ENCODE measurements around the gene KRT86. TPM values are rescaled to one million over a fixed set of nuclear protein-coding genes. Genes with fewer than 3 reads are reported as not detected.

KRT86 gene
- total and polyA plus RNA-seq, 2 experiments from 2014 or later = 0.11 to 0.16 TPM

DNA sequence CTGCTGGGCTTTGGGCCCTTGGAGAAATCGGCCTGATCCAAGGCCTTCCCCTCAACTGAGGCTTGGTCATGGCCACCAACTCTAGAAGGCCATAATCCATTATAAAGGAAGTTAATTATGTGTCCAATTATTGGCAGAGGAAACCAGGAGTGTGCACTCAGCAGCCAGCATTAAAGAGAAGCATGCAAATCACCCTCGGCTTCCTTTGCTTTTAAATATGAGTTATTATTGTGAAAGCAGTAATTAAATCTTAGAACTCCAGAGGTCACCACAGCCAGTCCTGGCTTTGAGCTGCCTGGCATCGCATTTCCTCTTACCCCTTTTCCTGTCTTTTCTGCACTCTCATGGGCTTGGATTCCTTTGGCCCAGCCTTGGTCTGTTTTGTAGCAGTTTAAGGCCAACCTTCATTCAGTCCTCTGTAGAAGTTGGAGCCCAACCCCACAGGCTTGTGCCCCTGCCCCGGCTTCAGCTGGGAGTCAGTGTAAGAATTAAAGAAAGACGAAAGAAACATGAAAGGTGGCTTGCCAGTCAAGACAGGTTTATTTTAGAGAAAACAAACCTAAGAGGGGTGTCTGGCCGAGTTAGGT is 14.7 kb upstream of the KRT86 start:
- no peak overlapping the region for H3K9ac ChIP-seq
- H3K79me2 ChIP-seq (ENCODE audit: insufficient read depth) = no peaks in the 10 kb centered on the region
- no peaks in the 10 kb centered on the region for H3K9me3 ChIP-seq (ENCODE audit: low read depth)
- no peaks in the 10 kb centered on the region for H3K9me2 ChIP-seq (ENCODE audit: insufficient read depth)
- no peak for DNase-seq
- in situ Hi-C loops (cut with MboI) = no loop called here
- H4K20me1 ChIP-seq (ENCODE audit: insufficient read depth) = no peaks in the 10 kb centered on the region
- H3K4me1 ChIP-seq (ENCODE audit: insufficient read depth) = 0 out of 2 replicates have a peak, but pooled peaks cover 3% of the 10 kb centered on the region
- no peak overlapping the region for H3K27ac ChIP-seq
- H3K4me2 ChIP-seq (ENCODE audit: unreplicated experiment) = no peak overlapping the region
- no peaks in the 10 kb centered on the region for H3F3A ChIP-seq (ENCODE audit: insufficient read depth)
- no peak overlapping the region for H2AFZ ChIP-seq
- TF ChIP-seq EZH2phosphoT487 (IDR thresholded peaks at IDR 0.05; ENCODE audit: insufficient read depth, low read depth) = no peak
- no peak for TF ChIP-seq EZH2 (IDR thresholded peaks at IDR 0.05; ENCODE audit: insufficient read depth, poor library complexity, severe bottlenecking)
- H3K4me3 ChIP-seq = no peak overlapping the region
- no peaks in the 10 kb centered on the region for H3K36me3 ChIP-seq (ENCODE audit: low read depth)
- 84 to 90% methylated on average over 6 of the region's 6 CpGs for WGBS, 2 experiments (ENCODE audit: low coverage in 1 of 2, low lambda C conversion rate in 2 of 2, missing lambda C conversion rate in 2 of 2)
- H3K27me3 ChIP-seq (replicated peaks; ENCODE audit: insufficient read depth) = peaks cover 40% of the 10 kb centered on the region

GRCh38 chr12:52260361-52261207 is 13.9 kb upstream of the KRT86 start:
- Histone ChIP-seq H3K36me3 (ENCODE audit: low read depth) (no peaks in the 10 kb centered on the region), H3K9me3 (ENCODE audit: low read depth) (no peaks in the 10 kb centered on the region), H3K9ac (no peak overlapping the region), H4K20me1 (ENCODE audit: insufficient read depth) (no peaks in the 10 kb centered on the region), H3K27me3 (replicated peaks; ENCODE audit: insufficient read depth) (peaks cover 40% of the 10 kb centered on the region), H3K9me2 (ENCODE audit: insufficient read depth) (no peaks in the 10 kb centered on the region), H3K4me1 (ENCODE audit: insufficient read depth) (0 out of 2 replicates have a peak, but pooled peaks cover 3% of the 10 kb centered on the region), H2AFZ (no peak overlapping the region), H3F3A (ENCODE audit: insufficient read depth) (no peaks in the 10 kb centered on the region), H3K4me2 (ENCODE audit: unreplicated experiment) (no peak overlapping the region), H3K79me2 (ENCODE audit: insufficient read depth) (no peaks in the 10 kb centered on the region), H3K27ac (no peak overlapping the region), H3K4me3 (no peak overlapping the region)
- TF ChIP-seq EZH2 (IDR thresholded peaks at IDR 0.05; ENCODE audit: insufficient read depth, poor library complexity, severe bottlenecking) (no peak), EZH2phosphoT487 (IDR thresholded peaks at IDR 0.05; ENCODE audit: insufficient read depth, low read depth) (no peak)
- 65 to 67% methylated on average over 9 of the region's 9 CpGs for WGBS, 2 experiments (ENCODE audit: low coverage in 1 of 2, low lambda C conversion rate in 2 of 2, missing lambda C conversion rate in 2 of 2)
- DNase-seq = no peak
- in situ Hi-C loops (cut with MboI) = no loop called here

DNA sequence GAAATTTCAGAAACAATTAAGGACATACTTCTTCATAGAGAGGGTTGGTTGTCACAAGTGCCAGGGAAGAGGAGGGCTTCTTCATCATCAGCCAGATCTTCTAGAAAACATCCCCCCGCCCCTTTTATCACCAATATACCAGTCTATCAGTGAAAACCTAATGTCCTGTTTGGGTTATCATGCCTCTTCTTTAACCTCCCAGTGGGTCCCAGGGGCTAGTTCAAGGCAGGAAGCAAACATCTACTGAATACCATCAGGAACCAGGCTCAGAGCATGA is 13.3 kb upstream of the KRT86 start:
- no peak for TF ChIP-seq EZH2phosphoT487 (IDR thresholded peaks at IDR 0.05; ENCODE audit: insufficient read depth, low read depth)
- TF ChIP-seq EZH2 (IDR thresholded peaks at IDR 0.05; ENCODE audit: insufficient read depth, poor library complexity, severe bottlenecking) = no peak
- Histone ChIP-seq H3K79me2 (ENCODE audit: insufficient read depth) (no peaks in the 10 kb centered on the region), H3F3A (ENCODE audit: insufficient read depth) (no peaks in the 10 kb centered on the region), H3K4me2 (ENCODE audit: unreplicated experiment) (no peak overlapping the region), H3K27me3 (replicated peaks; ENCODE audit: insufficient read depth) (peaks cover 40% of the 10 kb centered on the region), H2AFZ (no peak overlapping the region), H3K4me1 (ENCODE audit: insufficient read depth) (0 out of 2 replicates have a peak, but pooled peaks cover 3% of the 10 kb centered on the region), H3K36me3 (ENCODE audit: low read depth) (no peaks in the 10 kb centered on the region), H3K27ac (no peak overlapping the region), H3K9me2 (ENCODE audit: insufficient read depth) (no peaks in the 10 kb centered on the region), H4K20me1 (ENCODE audit: insufficient read depth) (no peaks in the 10 kb centered on the region), H3K9me3 (ENCODE audit: low read depth) (no peaks in the 10 kb centered on the region), H3K9ac (no peak overlapping the region), H3K4me3 (no peak overlapping the region)
- in situ Hi-C loops (cut with MboI) = no loop called here
- DNase-seq = no peak
- WGBS, 2 experiments (ENCODE audit: low coverage in 1 of 2, low lambda C conversion rate in 2 of 2, missing lambda C conversion rate in 2 of 2) = 62 to 65% methylated on average over 1 of the region's 1 CpG

GRCh38 chr12:52262286-52262685 is 12.2 kb upstream of the KRT86 start:
- Histone ChIP-seq H2AFZ (no peak overlapping the region), H3K27me3 (replicated peaks; ENCODE audit: insufficient read depth) (peaks cover 32% of the 10 kb centered on the region), H4K20me1 (ENCODE audit: insufficient read depth) (no peaks in the 10 kb centered on the region), H3K9me2 (ENCODE audit: insufficient read depth) (no peaks in the 10 kb centered on the region), H3K27ac (no peak overlapping the region), H3F3A (ENCODE audit: insufficient read depth) (no peaks in the 10 kb centered on the region), H3K9ac (no peak overlapping the region), H3K36me3 (ENCODE audit: low read depth) (no peaks in the 10 kb centered on the region), H3K4me2 (ENCODE audit: unreplicated experiment) (no peak overlapping the region), H3K4me3 (no peak overlapping the region), H3K9me3 (ENCODE audit: low read depth) (no peaks in the 10 kb centered on the region), H3K79me2 (ENCODE audit: insufficient read depth) (no peaks in the 10 kb centered on the region), H3K4me1 (ENCODE audit: insufficient read depth) (0 out of 2 replicates have a peak, but pooled peaks cover 3% of the 10 kb centered on the region)
- DNase-seq = no peak
- in situ Hi-C loops (cut with MboI) = no loop called here
- no peak for TF ChIP-seq EZH2phosphoT487 (IDR thresholded peaks at IDR 0.05; ENCODE audit: insufficient read depth, low read depth)
- TF ChIP-seq EZH2 (IDR thresholded peaks at IDR 0.05; ENCODE audit: insufficient read depth, poor library complexity, severe bottlenecking) = no peak
- WGBS, 2 experiments (ENCODE audit: low coverage in 1 of 2, low lambda C conversion rate in 2 of 2, missing lambda C conversion rate in 2 of 2) = 78 to 93% methylated on average over 1 to 3 of the region's 3 CpGs
